Esophagus (tissue), 2 donors: ENCODE measurements around the gene MITF. TPM values are rescaled to one million over a fixed set of nuclear protein-coding genes. Genes with fewer than 3 reads are reported as not detected.

Source experiments
- H3K27ac ChIP-seq, 2 donors: one replicate each; pipeline ENCODE4 v1.5.1; 2013; ENCODE audit warnings: low read depth in 2 of 2, mild to moderate bottlenecking in 2 of 2, inconsistent platforms in 1 of 2, low read length in 1 of 2, moderate library complexity in 1 of 2
- H3K27me3 ChIP-seq, 2 donors: one replicate each; pipeline ENCODE4 v1.6.1; 2013; ENCODE audit warnings: low read length in 2 of 2, control low read depth in 1 of 2, mild to moderate bottlenecking in 1 of 2; ENCODE audit not compliant: insufficient read depth in 2 of 2, control insufficient read depth in 1 of 2
- H3K36me3 ChIP-seq, 2 donors: one replicate each; pipeline ENCODE4 v1.6.1; 2013; ENCODE audit warnings: low read length in 1 of 2; ENCODE audit not compliant: control insufficient read depth in 2 of 2, insufficient read depth in 2 of 2
- H3K4me1 ChIP-seq, 2 donors: one replicate each; pipeline ENCODE4 v1.6.1; 2013; ENCODE audit warnings: low read length in 1 of 2; ENCODE audit not compliant: control insufficient read depth in 2 of 2, insufficient read depth in 2 of 2
- H3K4me3 ChIP-seq, 2 donors: one replicate each; pipeline ENCODE4 v1.5.1; 2013; ENCODE audit warnings: low read length in 2 of 2, mild to moderate bottlenecking in 2 of 2, low read depth in 1 of 2, moderate library complexity in 1 of 2
- H3K9me3 ChIP-seq, 2 donors: one replicate each; pipeline ENCODE4 v1.6.1; 2013; ENCODE audit warnings: mild to moderate bottlenecking in 2 of 2, low read depth in 1 of 2, low read length in 1 of 2, moderate library complexity in 1 of 2; ENCODE audit not compliant: control insufficient read depth in 2 of 2, insufficient read depth in 1 of 2
- WGBS, 2 donors: extraction: QIAGEN DNeasy Blood & Tissue Kit; methylation state at CpG; one replicate each; pipeline ENCODE4 v1.1.7; 2013; 5-methylcytosine and 5-hydroxymethylcytosine counted together
- polyA plus RNA-seq, 2 donors: library from polyadenylated mRNA; stranded (reverse); fragments of 200-250 nt; gene quantifications; one replicate each; pipeline ENCODE4 v1.2.3, GENCODE V29; 2013
- donor health status: healthy with polysubstance abuse.
- donor health status: Bipolar disorder and iron deficiency.

The MITF gene
- polyA plus RNA-seq, 2 donors: 2.0 to 3.3 TPM

- 89 to 90% methylated on average over 6 of the region's 6 CpGs for WGBS, 2 donors
- H3K27ac ChIP-seq: no peak overlapping the region
Measured at GRCh38 chr3:69967156-69967555, 227.9 kb downstream of the MITF start.

GRCh38 chr3:69970827-69971226 is 231.6 kb downstream of the MITF start:
- 89 to 91% methylated on average over 5 of the region's 5 CpGs for WGBS, 2 donors
- Histone ChIP-seq H3K27ac (no peak overlapping the region), H3K9me3 (no peaks in the 10 kb centered on the region), H3K27me3 (no peaks in the 10 kb centered on the region), H3K36me3 (no peaks in the 10 kb centered on the region), H3K4me3 (no peak overlapping the region), H3K4me1 (no peaks in the 10 kb centered on the region)

More at GRCh38 chr3:69967156-69967555, 227.9 kb downstream of the MITF start:
- Histone ChIP-seq H3K9me3 (no peaks in the 10 kb centered on the region), H3K36me3 (peaks cover 3 to 7% of the 10 kb centered on the region in 2 donors), H3K4me1 (no peaks in the 10 kb centered on the region), H3K4me3 (no peak overlapping the region), H3K27me3 (no peaks in the 10 kb centered on the region)

- WGBS, 2 donors: 88 to 92% methylated on average over 4 of the region's 4 CpGs
- Histone ChIP-seq H3K4me1 (no peaks in the 10 kb centered on the region), H3K27ac (no peak overlapping the region), H3K9me3 (no peaks in the 10 kb centered on the region), H3K27me3 (no peaks in the 10 kb centered on the region), H3K4me3 (no peak overlapping the region), H3K36me3 (no peaks in the 10 kb centered on the region)
Measured at GRCh38 chr3:69972672-69973071, 233.4 kb downstream of the MITF start.

- Histone ChIP-seq H3K4me1 (no peaks in the 10 kb centered on the region), H3K27ac (no peak overlapping the region), H3K36me3 (no peaks in the 10 kb centered on the region), H3K9me3 (no peaks in the 10 kb centered on the region), H3K27me3 (no peaks in the 10 kb centered on the region), H3K4me3 (no peak overlapping the region)
- 72 to 90% methylated on average over 2 of the region's 2 CpGs for WGBS, 2 donors
Measured at GRCh38 chr3:69976021-69976420, 236.8 kb downstream of the MITF start.

GRCh38 chr3:69983546-69984265 is 244.4 kb downstream of the MITF start:
- Histone ChIP-seq H3K4me1 (peaks cover 0 to 2% of the 10 kb centered on the region in 2 donors), H3K36me3 (no peaks in the 10 kb centered on the region), H3K9me3 (no peaks in the 10 kb centered on the region), H3K4me3 (no peak overlapping the region), H3K27me3 (no peaks in the 10 kb centered on the region), H3K27ac (no peak overlapping the region)
- WGBS, 2 donors: 83 to 88% methylated on average over 5 of the region's 5 CpGs

- no peaks in the 10 kb centered on the region for H3K9me3 ChIP-seq
- WGBS, 2 donors: 50 to 62% methylated on average over 4 of the region's 4 CpGs
- no peak overlapping the region for H3K27ac ChIP-seq
- peaks cover 0 to 2% of the 10 kb centered on the region in 2 donors for H3K4me1 ChIP-seq
- no peak overlapping the region for H3K4me3 ChIP-seq
- H3K27me3 ChIP-seq: no peaks in the 10 kb centered on the region
- H3K36me3 ChIP-seq: no peaks in the 10 kb centered on the region
Measured at GRCh38 chr3:69985266-69985665, 246.0 kb downstream of the MITF start.

- no peak overlapping the region for H3K4me3 ChIP-seq
- peaks cover 0 to 2% of the 10 kb centered on the region in 2 donors for H3K4me1 ChIP-seq
- H3K27ac ChIP-seq: no peak overlapping the region
- H3K9me3 ChIP-seq: no peaks in the 10 kb centered on the region
- 48 to 62% methylated on average over 6 of the region's 6 CpGs for WGBS, 2 donors
- H3K36me3 ChIP-seq: no peaks in the 10 kb centered on the region
- H3K27me3 ChIP-seq: no peaks in the 10 kb centered on the region
Measured at GRCh38 chr3:69986419-69986818, 247.2 kb downstream of the MITF start.

- WGBS, 2 donors: 86% methylated on average over 6 of the region's 6 CpGs
- H3K4me3 ChIP-seq: no peak overlapping the region
- peaks cover 0 to 2% of the 10 kb centered on the region in 2 donors for H3K4me1 ChIP-seq
- H3K27me3 ChIP-seq: no peaks in the 10 kb centered on the region
- H3K36me3 ChIP-seq: no peaks in the 10 kb centered on the region
- no peaks in the 10 kb centered on the region for H3K9me3 ChIP-seq
- H3K27ac ChIP-seq: no peak overlapping the region
Measured at GRCh38 chr3:69987833-69988232, 248.6 kb downstream of the MITF start.

- no peak overlapping the region for H3K27ac ChIP-seq
- H3K36me3 ChIP-seq: no peaks in the 10 kb centered on the region
- WGBS, 2 donors: 84 to 87% methylated on average over 4 of the region's 4 CpGs
- H3K4me1 ChIP-seq: no peaks in the 10 kb centered on the region
- no peak overlapping the region for H3K4me3 ChIP-seq
- no peaks in the 10 kb centered on the region for H3K9me3 ChIP-seq
- H3K27me3 ChIP-seq: no peaks in the 10 kb centered on the region
Measured at GRCh38 chr3:69993757-69994156, 254.5 kb downstream of the MITF start.

- whole genome bisulfite sequencing, 2 donors: 71 to 78% methylated on average over 3 of the region's 3 CpGs
- H3K4me1 ChIP-seq: no peaks in the 10 kb centered on the region
- no peak overlapping the region for H3K4me3 ChIP-seq
- H3K27me3 ChIP-seq: no peaks in the 10 kb centered on the region
- no peaks in the 10 kb centered on the region for H3K36me3 ChIP-seq
- no peaks in the 10 kb centered on the region for H3K9me3 ChIP-seq
- H3K27ac ChIP-seq: no peak overlapping the region
Measured at GRCh38 chr3:69994919-69995318, 255.7 kb downstream of the MITF start.
